Measurements from ENCODE around the gene KDM6A.

KDM6A gene

DNA sequence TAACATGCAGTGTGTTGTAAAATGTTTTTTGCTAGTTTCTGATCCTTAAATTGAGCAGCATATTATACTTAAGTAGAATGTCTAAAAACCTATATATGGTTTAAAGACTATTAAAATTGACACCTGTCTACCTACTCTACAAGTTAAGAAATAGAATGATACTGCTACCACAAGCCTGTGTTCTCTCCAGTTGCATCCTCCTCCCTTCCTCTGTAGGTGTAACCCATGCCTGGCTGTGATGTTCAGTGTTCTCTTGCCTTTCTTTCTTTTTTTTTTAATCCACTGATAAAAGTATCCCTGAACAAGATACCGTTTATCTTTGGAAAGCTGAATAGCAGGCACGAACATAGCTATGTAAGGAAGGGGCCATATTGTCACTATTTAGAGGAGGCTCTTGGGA is 99.1 kb downstream of the KDM6A start:
- Histone ChIP-seq H3K9me3 (ENCODE audit: control insufficient read depth in 2 of 2, low read length in 2 of 2) (no peaks in the 10 kb centered on the region), H3K27ac (ENCODE audit: low read depth in 2 of 2, low read length in 2 of 2) (no peak overlapping the region), H3K27me3 (ENCODE audit: control insufficient read depth in 2 of 2, insufficient read depth in 2 of 2, low read length in 2 of 2) (no peaks in the 10 kb centered on the region), H3K36me3 (ENCODE audit: control insufficient read depth in 2 of 2, insufficient read depth in 2 of 2, low read length in 2 of 2) (peaks cover 0 to 4% of the 10 kb centered on the region in 2 donors), H3K9ac (ENCODE audit: low read depth in 1 of 2, low read length in 2 of 2) (no peak overlapping the region), H3K4me3 (ENCODE audit: low read length in 2 of 2) (no peak overlapping the region), H3K4me1 (ENCODE audit: control insufficient read depth in 2 of 2, insufficient read depth in 2 of 2, low read length in 2 of 2) (peaks cover 5 to 6% of the 10 kb centered on the region in 2 donors)

- H3K27ac ChIP-seq (ENCODE audit: low read depth in 2 of 2, low read length in 2 of 2) = no peak overlapping the region
- no peaks in the 10 kb centered on the region for H3K27me3 ChIP-seq (ENCODE audit: control insufficient read depth in 2 of 2, insufficient read depth in 2 of 2, low read length in 2 of 2)
- H3K4me1 ChIP-seq (ENCODE audit: control insufficient read depth in 2 of 2, insufficient read depth in 2 of 2, low read length in 2 of 2) = peaks cover 3 to 6% of the 10 kb centered on the region in 2 donors
These were observed 100.5 kb downstream of the KDM6A start for GRCh38 chrX:44973420-44973932.

DNA sequence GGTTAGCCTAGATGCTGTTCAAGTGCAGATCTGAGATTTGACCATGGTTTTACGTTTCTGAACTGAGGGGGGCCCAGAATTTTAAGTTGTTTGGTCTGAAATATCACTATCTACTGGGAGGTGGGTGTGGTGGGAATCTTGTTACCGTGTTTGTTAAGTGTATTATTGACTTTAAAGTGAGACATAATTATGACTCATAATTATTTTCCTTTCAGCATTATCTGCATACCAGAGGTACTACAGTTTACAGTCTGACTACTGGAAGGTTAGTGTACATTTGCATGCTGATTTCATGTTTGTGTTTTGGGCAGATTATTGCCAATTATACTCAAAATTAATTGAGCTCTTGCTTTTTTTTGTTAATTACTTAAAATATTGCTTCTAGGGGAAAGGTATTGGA is 101.5 kb downstream of the KDM6A start:
- H3K4me1 ChIP-seq (ENCODE audit: control insufficient read depth in 2 of 2, insufficient read depth in 2 of 2, low read length in 2 of 2) = peaks cover 4 to 6% of the 10 kb centered on the region in 2 donors
- H3K9me3 ChIP-seq (ENCODE audit: control insufficient read depth in 2 of 2, low read length in 2 of 2) = no peaks in the 10 kb centered on the region
- no peak overlapping the region for H3K4me3 ChIP-seq (ENCODE audit: low read length in 2 of 2)
- H3K27me3 ChIP-seq (ENCODE audit: control insufficient read depth in 2 of 2, insufficient read depth in 2 of 2, low read length in 2 of 2) = no peaks in the 10 kb centered on the region
- H3K27ac ChIP-seq (ENCODE audit: low read depth in 2 of 2, low read length in 2 of 2) = no peak overlapping the region
- peaks cover 0 to 6% of the 10 kb centered on the region in 2 donors for H3K36me3 ChIP-seq (ENCODE audit: control insufficient read depth in 2 of 2, insufficient read depth in 2 of 2, low read length in 2 of 2)
- no peak overlapping the region for H3K9ac ChIP-seq (ENCODE audit: low read depth in 1 of 2, low read length in 2 of 2)

More at GRCh38 chrX:44973420-44973932, 100.5 kb downstream of the KDM6A start:
- Histone ChIP-seq H3K9me3 (ENCODE audit: control insufficient read depth in 2 of 2, low read length in 2 of 2) (no peaks in the 10 kb centered on the region), H3K36me3 (ENCODE audit: control insufficient read depth in 2 of 2, insufficient read depth in 2 of 2, low read length in 2 of 2) (peaks cover 0 to 6% of the 10 kb centered on the region in 2 donors), H3K4me3 (ENCODE audit: low read length in 2 of 2) (no peak overlapping the region), H3K9ac (ENCODE audit: low read depth in 1 of 2, low read length in 2 of 2) (no peak overlapping the region)

GRCh38 chrX:44975666-44976263 is 102.8 kb downstream of the KDM6A start:
- Histone ChIP-seq H3K36me3 (ENCODE audit: control insufficient read depth in 2 of 2, insufficient read depth in 2 of 2, low read length in 2 of 2) (peaks cover 0 to 6% of the 10 kb centered on the region in 2 donors), H3K4me3 (ENCODE audit: low read length in 2 of 2) (no peak overlapping the region), H3K4me1 (ENCODE audit: control insufficient read depth in 2 of 2, insufficient read depth in 2 of 2, low read length in 2 of 2) (peaks cover 6% of the 10 kb centered on the region in 2 donors), H3K27ac (ENCODE audit: low read depth in 2 of 2, low read length in 2 of 2) (no peak overlapping the region), H3K27me3 (ENCODE audit: control insufficient read depth in 2 of 2, insufficient read depth in 2 of 2, low read length in 2 of 2) (no peaks in the 10 kb centered on the region), H3K9ac (ENCODE audit: low read depth in 1 of 2, low read length in 2 of 2) (no peak overlapping the region), H3K9me3 (ENCODE audit: control insufficient read depth in 2 of 2, low read length in 2 of 2) (no peaks in the 10 kb centered on the region)

- Histone ChIP-seq H3K4me1 (ENCODE audit: control insufficient read depth in 2 of 2, insufficient read depth in 2 of 2, low read length in 2 of 2) (peaks cover 6% of the 10 kb centered on the region in 2 donors), H3K9me3 (ENCODE audit: control insufficient read depth in 2 of 2, low read length in 2 of 2) (no peaks in the 10 kb centered on the region)
These were observed 106.0 kb downstream of the KDM6A start for GRCh38 chrX:44978976-44979375.

GRCh38 chrX:44980403-44980802 is 107.4 kb downstream of the KDM6A start:
- Histone ChIP-seq H3K27me3 (ENCODE audit: control insufficient read depth in 2 of 2, insufficient read depth in 2 of 2, low read length in 2 of 2) (no peaks in the 10 kb centered on the region), H3K27ac (ENCODE audit: low read depth in 2 of 2, low read length in 2 of 2) (no peak overlapping the region)

More at GRCh38 chrX:44978976-44979375, 106.0 kb downstream of the KDM6A start:
- H3K36me3 ChIP-seq (ENCODE audit: control insufficient read depth in 2 of 2, insufficient read depth in 2 of 2, low read length in 2 of 2) = peaks cover 0 to 4% of the 10 kb centered on the region in 2 donors
- no peak overlapping the region for H3K27ac ChIP-seq (ENCODE audit: low read depth in 2 of 2, low read length in 2 of 2)
- no peak overlapping the region for H3K4me3 ChIP-seq (ENCODE audit: low read length in 2 of 2)
- H3K9ac ChIP-seq (ENCODE audit: low read depth in 1 of 2, low read length in 2 of 2) = no peak overlapping the region
- no peaks in the 10 kb centered on the region for H3K27me3 ChIP-seq (ENCODE audit: control insufficient read depth in 2 of 2, insufficient read depth in 2 of 2, low read length in 2 of 2)

GRCh38 chrX:44980883-44981282 is 107.9 kb downstream of the KDM6A start:
- peaks cover 0 to 3% of the 10 kb centered on the region in 2 donors for H3K4me1 ChIP-seq (ENCODE audit: control insufficient read depth in 2 of 2, insufficient read depth in 2 of 2, low read length in 2 of 2)
- H3K9ac ChIP-seq (ENCODE audit: low read depth in 1 of 2, low read length in 2 of 2) = no peak overlapping the region
- peaks cover 0 to 4% of the 10 kb centered on the region in 2 donors for H3K36me3 ChIP-seq (ENCODE audit: control insufficient read depth in 2 of 2, insufficient read depth in 2 of 2, low read length in 2 of 2)
- no peak overlapping the region for H3K4me3 ChIP-seq (ENCODE audit: low read length in 2 of 2)
- H3K27me3 ChIP-seq (ENCODE audit: control insufficient read depth in 2 of 2, insufficient read depth in 2 of 2, low read length in 2 of 2) = no peaks in the 10 kb centered on the region
- H3K27ac ChIP-seq (ENCODE audit: low read depth in 2 of 2, low read length in 2 of 2) = no peak overlapping the region
- H3K9me3 ChIP-seq (ENCODE audit: control insufficient read depth in 2 of 2, low read length in 2 of 2) = no peaks in the 10 kb centered on the region

More at GRCh38 chrX:44980403-44980802, 107.4 kb downstream of the KDM6A start:
- no peaks in the 10 kb centered on the region for H3K9me3 ChIP-seq (ENCODE audit: control insufficient read depth in 2 of 2, low read length in 2 of 2)
- no peak overlapping the region for H3K4me3 ChIP-seq (ENCODE audit: low read length in 2 of 2)
- H3K4me1 ChIP-seq (ENCODE audit: control insufficient read depth in 2 of 2, insufficient read depth in 2 of 2, low read length in 2 of 2) = peaks cover 3% of the 10 kb centered on the region in 2 donors
- H3K36me3 ChIP-seq (ENCODE audit: control insufficient read depth in 2 of 2, insufficient read depth in 2 of 2, low read length in 2 of 2) = peaks cover 0 to 4% of the 10 kb centered on the region in 2 donors
- no peak overlapping the region for H3K9ac ChIP-seq (ENCODE audit: low read depth in 1 of 2, low read length in 2 of 2)

- H3K27me3 ChIP-seq (ENCODE audit: control insufficient read depth in 2 of 2, insufficient read depth in 2 of 2, low read length in 2 of 2) = no peaks in the 10 kb centered on the region
- H3K27ac ChIP-seq (ENCODE audit: low read depth in 2 of 2, low read length in 2 of 2) = no peak overlapping the region
- peaks cover 0 to 4% of the 10 kb centered on the region in 2 donors for H3K4me1 ChIP-seq (ENCODE audit: control insufficient read depth in 2 of 2, insufficient read depth in 2 of 2, low read length in 2 of 2)
- H3K36me3 ChIP-seq (ENCODE audit: control insufficient read depth in 2 of 2, insufficient read depth in 2 of 2, low read length in 2 of 2) = no peaks in the 10 kb centered on the region
- no peak overlapping the region for H3K4me3 ChIP-seq (ENCODE audit: low read length in 2 of 2)
- H3K9ac ChIP-seq (ENCODE audit: low read depth in 1 of 2, low read length in 2 of 2) = no peak overlapping the region
- H3K9me3 ChIP-seq (ENCODE audit: control insufficient read depth in 2 of 2, low read length in 2 of 2) = no peaks in the 10 kb centered on the region
These were observed 117.2 kb downstream of the KDM6A start for GRCh38 chrX:44989995-44990770.

DNA sequence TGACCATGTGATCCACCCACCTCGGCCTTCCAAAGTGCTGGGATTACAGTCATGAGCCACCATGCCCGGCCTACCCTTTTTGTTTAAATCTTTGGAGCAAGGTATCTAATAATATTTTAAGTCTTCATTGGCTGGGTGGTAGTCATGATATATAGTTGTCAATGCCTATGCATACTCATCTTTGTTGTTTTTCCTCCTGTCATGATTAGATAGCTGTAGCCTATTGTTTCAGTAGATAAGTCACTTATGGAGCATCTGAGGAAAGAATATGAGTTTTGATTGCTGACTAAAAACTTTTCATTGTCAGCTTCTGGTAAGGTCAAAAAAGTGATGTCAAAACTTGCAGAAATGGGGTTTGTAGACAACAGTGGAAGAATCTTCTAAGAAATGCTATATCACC is 119.8 kb downstream of the KDM6A start:
- H3K4me3 ChIP-seq (ENCODE audit: low read length in 2 of 2) = no peak overlapping the region
- no peaks in the 10 kb centered on the region for H3K36me3 ChIP-seq (ENCODE audit: control insufficient read depth in 2 of 2, insufficient read depth in 2 of 2, low read length in 2 of 2)
- H3K27ac ChIP-seq (ENCODE audit: low read depth in 2 of 2, low read length in 2 of 2) = no peak overlapping the region
- peaks cover 17 to 20% of the 10 kb centered on the region in 2 donors for H3K4me1 ChIP-seq (ENCODE audit: control insufficient read depth in 2 of 2, insufficient read depth in 2 of 2, low read length in 2 of 2)
- H3K9me3 ChIP-seq (ENCODE audit: control insufficient read depth in 2 of 2, low read length in 2 of 2) = no peaks in the 10 kb centered on the region
- H3K9ac ChIP-seq (ENCODE audit: low read depth in 1 of 2, low read length in 2 of 2) = no peak overlapping the region
- H3K27me3 ChIP-seq (ENCODE audit: control insufficient read depth in 2 of 2, insufficient read depth in 2 of 2, low read length in 2 of 2) = no peaks in the 10 kb centered on the region

DNA sequence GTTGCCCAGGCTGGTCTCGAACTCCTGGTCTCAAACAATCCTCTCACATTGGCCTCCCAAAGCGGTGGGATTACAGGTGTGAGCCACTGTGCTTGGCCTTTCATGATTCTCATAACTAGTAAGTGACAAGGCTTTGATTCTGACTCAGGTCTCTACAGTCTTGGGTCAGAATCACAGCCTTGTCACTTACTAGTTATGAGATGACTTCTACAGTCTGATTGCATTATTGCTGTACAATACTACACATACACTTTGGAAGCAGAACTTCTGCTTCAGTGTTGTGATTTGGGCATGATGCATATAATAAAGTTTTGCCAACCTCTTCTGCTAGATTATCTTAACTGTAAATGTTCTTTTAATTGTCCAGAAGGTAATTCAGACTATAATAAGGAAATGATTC is 123.3 kb downstream of the KDM6A start:
- Histone ChIP-seq H3K36me3 (ENCODE audit: control insufficient read depth in 2 of 2, insufficient read depth in 2 of 2, low read length in 2 of 2) (no peaks in the 10 kb centered on the region), H3K4me3 (ENCODE audit: low read length in 2 of 2) (no peak overlapping the region), H3K4me1 (ENCODE audit: control insufficient read depth in 2 of 2, insufficient read depth in 2 of 2, low read length in 2 of 2) (peaks cover 21 to 26% of the 10 kb centered on the region in 2 donors), H3K27ac (ENCODE audit: low read depth in 2 of 2, low read length in 2 of 2) (peak overlapping the region in 1 of 2 donors; percentile 16), H3K9ac (ENCODE audit: low read depth in 1 of 2, low read length in 2 of 2) (no peak overlapping the region), H3K9me3 (ENCODE audit: control insufficient read depth in 2 of 2, low read length in 2 of 2) (no peaks in the 10 kb centered on the region), H3K27me3 (ENCODE audit: control insufficient read depth in 2 of 2, insufficient read depth in 2 of 2, low read length in 2 of 2) (no peaks in the 10 kb centered on the region)

All from mucosa of rectum (tissue), 2 donors.